GM23338 (cell line): ENCODE data around the gene MKLN1. TPM values are rescaled to one million over a fixed set of nuclear protein-coding genes. Genes with fewer than 3 reads are reported as not detected.

Source experiments
- ATAC-seq: fragments of 200-7000 bp; cut with Tn5 transposase; 3 replicates; pipeline ENCODE4 v1.9.1; 2020
- DNase-seq: peaks from one replicate; pipeline ENCODE4 v3.0.0-alpha.2; 2015; ENCODE audit warnings: low spot score
- H2AFZ ChIP-seq: fragments of 200-600 bp; sonication (generic); 2 replicates; pipeline ENCODE4 v1.8.0; 2016; ENCODE audit warnings: antibody characterized with exemption, mild to moderate bottlenecking, moderate library complexity
- H3F3A ChIP-seq: fragments of 200-600 bp; sonication (generic); replicated peaks from 2 replicates; pipeline ENCODE4 v1.8.0; 2017; ENCODE audit warnings: antibody characterized with exemption, mixed run types, low read depth
- H3K27ac ChIP-seq: fragments of 200-600 bp; sonication (generic); 2 replicates; pipeline ENCODE4 v1.6.1; 2016; ENCODE audit warnings: low read depth
- H3K27me3 ChIP-seq: fragments of 200-600 bp; sonication (generic); 2 replicates; pipeline ENCODE4 v1.8.0; 2016; ENCODE audit warnings: mild to moderate bottlenecking, mixed run types, moderate library complexity; ENCODE audit not compliant: insufficient read depth
- H3K36me3 ChIP-seq: fragments of 200-600 bp; sonication (generic); 2 replicates; pipeline ENCODE4 v1.8.0; 2016; ENCODE audit warnings: mild to moderate bottlenecking; ENCODE audit not compliant: insufficient read depth
- H3K4me1 ChIP-seq: fragments of 200-600 bp; sonication (generic); 2 replicates; pipeline ENCODE4 v1.8.0; 2016; ENCODE audit warnings: mild to moderate bottlenecking, moderate library complexity; ENCODE audit not compliant: insufficient read depth
- H3K4me2 ChIP-seq: fragments of 200-600 bp; sonication (generic); 2 replicates; pipeline ENCODE4 v1.7.1; 2017; ENCODE audit warnings: mixed run types
- H3K4me3 ChIP-seq: fragments of 200-600 bp; sonication (generic); 2 replicates; pipeline ENCODE4 v1.6.1; 2016; ENCODE audit warnings: mixed run types
- H3K79me2 ChIP-seq: fragments of 200-600 bp; sonication (generic); replicated peaks from 2 replicates; pipeline ENCODE4 v1.8.0; 2017; ENCODE audit warnings: mild to moderate bottlenecking; ENCODE audit not compliant: insufficient read depth
- H3K9me2 ChIP-seq: fragments of 200-600 bp; sonication (generic); 2 replicates; pipeline ENCODE4 v1.8.0; 2017; ENCODE audit not compliant: insufficient read depth
- H4K20me1 ChIP-seq: fragments of 200-600 bp; sonication (generic); replicated peaks from 2 replicates; pipeline ENCODE4 v1.8.0; 2017; ENCODE audit warnings: mild to moderate bottlenecking; ENCODE audit not compliant: insufficient read depth
- H3K27ac Mint-ChIP-seq: 2 replicates; pipeline ENCODE4 v1.8.0; 2020; ENCODE audit warnings: inconsistent platforms, mild to moderate bottlenecking, moderate library complexity, mixed read lengths
- H3K27me3 Mint-ChIP-seq: 3 replicates; pipeline ENCODE4 v1.8.0; 2022; ENCODE audit warnings: low read depth, mild to moderate bottlenecking, moderate library complexity, mixed read lengths, inconsistent platforms; ENCODE audit not compliant: insufficient read depth, poor library complexity
- H3K36me3 Mint-ChIP-seq: 3 replicates; pipeline ENCODE4 v1.8.0; 2021; ENCODE audit warnings: low read depth, mild to moderate bottlenecking, inconsistent platforms, moderate library complexity, mixed read lengths
- H3K4me1 Mint-ChIP-seq: 3 replicates; pipeline ENCODE4 v1.8.0; 2020; ENCODE audit warnings: mild to moderate bottlenecking, inconsistent platforms, mixed read lengths
- H3K4me3 Mint-ChIP-seq: 3 replicates; pipeline ENCODE4 v1.8.0; 2021; ENCODE audit warnings: moderate library complexity, mild to moderate bottlenecking, inconsistent platforms, mixed read lengths
- H3K9me3 Mint-ChIP-seq: 3 replicates; pipeline ENCODE4 v1.8.0; 2020; ENCODE audit warnings: moderate library complexity, mild to moderate bottlenecking, inconsistent platforms, mixed read lengths
- CREB1 ChIP-seq: fragments of 250-450 bp; sonication (Bioruptor Pico); IDR thresholded peaks from 2 replicates; pipeline ENCODE4 v1.5.0; 2020; ENCODE audit warnings: low read depth, mild to moderate bottlenecking, moderate library complexity
- EZH2 ChIP-seq: fragments of 200-600 bp; sonication (generic); IDR thresholded peaks from one replicate; pipeline ENCODE4 v1.8.0; 2017; ENCODE audit warnings: antibody characterized with exemption, mild to moderate bottlenecking, low read depth; ENCODE audit not compliant: unreplicated experiment
- EZH2phosphoT487 ChIP-seq: fragments of 200-600 bp; sonication (generic); IDR thresholded peaks from one replicate; pipeline ENCODE4 v1.8.1; 2018; ENCODE audit warnings: antibody characterized with exemption; ENCODE audit not compliant: unreplicated experiment
- JUNB ChIP-seq: IDR thresholded peaks from one replicate; pipeline ENCODE4 v1.6.1; 2016; ENCODE audit warnings: antibody characterized with exemption; ENCODE audit not compliant: unreplicated experiment
- NANOG ChIP-seq: IDR thresholded peaks from 2 replicates; pipeline ENCODE4 v1.6.1; 2016; ENCODE audit warnings: antibody characterized with exemption, borderline replicate concordance
- POLR2AphosphoS5 ChIP-seq: IDR thresholded peaks from 2 replicates; pipeline ENCODE4 v1.6.1; 2016; ENCODE audit warnings: antibody characterized with exemption, low read depth
- STAT1 ChIP-seq: IDR thresholded peaks from one replicate; pipeline ENCODE4 v1.6.1; 2016; ENCODE audit warnings: antibody characterized with exemption; ENCODE audit not compliant: unreplicated experiment
- ZNF331 ChIP-seq: fragments of 250-450 bp; sonication (Bioruptor Pico); IDR thresholded peaks from 2 replicates; pipeline ENCODE4 v1.5.0; 2020; ENCODE audit warnings: low read depth, mild to moderate bottlenecking, moderate library complexity
- polyA plus RNA-seq: library from polyadenylated mRNA; unstranded; fragments of >200 nt; fragmentation: Nextera tagmentation; extraction: Ambion mirVana; gene quantifications from 2 replicates; pipeline ENCODE4 v1.2.1, GENCODE V29; 2016
- total RNA-seq: library from RNA; depleted of rRNA; stranded (reverse); fragments of >200 nt; shearing (Covaris generic); gene quantifications from 2 replicates; pipeline ENCODE4 v1.2.3, GENCODE V29; 2014
- TF ChIP-seq, protein P1 (sequence below): IDR thresholded peaks from 2 replicates; pipeline ENCODE4 v1.6.1; 2016; ENCODE audit warnings: antibody characterized with exemption
- TF ChIP-seq, protein P2 (sequence below), 2 experiments: fragments of 200-600 bp in 1 of 2; sonication (generic) in 1 of 2; conservative IDR thresholded peaks; 2 replicates each; pipeline versions ENCODE4 v1.5.1 to v1.6.1; 2016 to 2017; ENCODE audit warnings: antibody characterized with exemption in 2 of 2, low read depth in 2 of 2, mild to moderate bottlenecking in 2 of 2, moderate library complexity in 1 of 2
- TF ChIP-seq, protein P3 (sequence below): fragments of 250-450 bp; sonication (Bioruptor Pico); IDR thresholded peaks from 2 replicates; pipeline ENCODE4 v1.5.0; 2020; ENCODE audit warnings: mild to moderate bottlenecking, moderate library complexity

MKLN1 gene
- total and polyA plus RNA-seq, 2 experiments from 2014 or later: 25.3 to 46.5 TPM

DNA sequence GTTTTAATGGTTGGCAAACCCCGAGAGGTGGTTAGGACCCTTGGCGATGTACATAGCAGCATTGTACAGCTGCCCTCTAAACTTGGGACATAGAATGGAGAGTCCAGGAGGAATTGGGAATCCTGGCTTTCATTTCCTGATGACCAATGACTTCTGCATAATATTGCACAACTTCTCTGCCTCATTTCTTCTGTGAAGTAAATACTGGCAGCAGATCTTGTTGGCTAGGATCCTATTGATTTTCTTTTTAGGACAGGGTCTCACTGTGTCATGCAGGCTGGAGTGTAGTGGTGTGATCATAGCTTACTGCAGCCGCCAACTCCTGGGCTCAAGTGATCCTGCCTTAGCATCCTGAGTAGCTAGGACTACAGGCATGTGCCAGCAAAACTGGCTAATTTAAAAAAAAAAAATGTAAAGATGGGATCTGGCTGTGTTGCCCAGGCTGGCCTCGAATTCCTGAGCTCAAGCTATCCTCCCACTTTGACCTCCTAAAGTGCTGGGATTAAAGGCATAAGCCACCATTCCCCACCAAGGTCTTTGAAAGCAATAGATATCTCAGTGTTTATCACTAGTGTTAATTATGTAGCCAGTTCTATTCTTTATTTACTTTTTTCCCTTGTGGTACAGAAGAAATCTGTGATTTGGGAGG lies 170.7 kb downstream of the MKLN1 start:
- no peak overlapping the region for H3K4me2 ChIP-seq
- H3K4me3 ChIP-seq: no peak overlapping the region
- H3K27me3 Mint-ChIP-seq: peaks cover 29% of the 10 kb centered on the region
- H3K27ac ChIP-seq: peak overlapping the region; percentile 68
- no peak for DNase-seq
- peaks cover 21% of the 10 kb centered on the region for H4K20me1 ChIP-seq
- H3K36me3 Mint-ChIP-seq: peaks cover 65% of the 10 kb centered on the region
- H3K4me3 Mint-ChIP-seq: no peak overlapping the region
- no peak overlapping the region for H2AFZ ChIP-seq
- peaks cover 4% of the 10 kb centered on the region; the same call in 1 of the 2 replicates for H3K4me1 ChIP-seq
- no peaks in the 10 kb centered on the region for H3K9me2 ChIP-seq
- H3K36me3 ChIP-seq: peaks cover 38% of the 10 kb centered on the region
- no peak overlapping the region for H3K27ac Mint-ChIP-seq
- H3K27me3 ChIP-seq: no peaks in the 10 kb centered on the region
- H3K4me1 Mint-ChIP-seq: peaks cover 21% of the 10 kb centered on the region
- H3K79me2 ChIP-seq: no peaks in the 10 kb centered on the region
- peaks cover 65% of the 10 kb centered on the region for H3F3A ChIP-seq
- TF ChIP-seq POLR2AphosphoS5: peak; percentile 53
- no peak for TF ChIP-seq EZH2phosphoT487
- no peak; the same call in 2 of the 3 replicates for ATAC-seq
- no peaks in the 10 kb centered on the region; the same call in 2 of the 3 replicates for H3K9me3 Mint-ChIP-seq

DNA sequence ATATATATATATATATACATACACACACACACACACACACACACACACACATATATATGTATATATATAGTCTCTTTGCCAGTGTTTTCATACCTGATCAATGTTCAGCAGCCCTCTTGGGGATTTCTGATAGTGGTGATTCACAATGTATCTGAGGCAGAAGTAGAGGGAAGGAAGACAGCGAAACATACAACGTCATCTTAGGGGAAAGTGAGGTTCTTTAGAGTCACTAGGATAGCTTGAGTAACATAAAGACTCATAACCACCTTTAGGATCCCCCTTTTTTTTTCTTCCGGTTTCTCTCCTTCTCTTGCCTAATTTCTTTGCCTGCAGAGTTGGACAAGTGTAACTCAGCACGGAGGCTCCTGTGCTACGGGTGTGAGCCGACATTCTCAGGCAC lies 172.1 kb downstream of the MKLN1 start:
- Mint-ChIP-seq H3K27ac (no peak overlapping the region), H3K4me3 (no peak overlapping the region), H3K27me3 (peaks cover 42% of the 10 kb centered on the region), H3K4me1 (peaks cover 22% of the 10 kb centered on the region), H3K9me3 (no peaks in the 10 kb centered on the region; the same call in 2 of the 3 replicates), H3K36me3 (peaks cover 80% of the 10 kb centered on the region)
- no peaks in the 10 kb centered on the region for H3K9me2 ChIP-seq
- peak overlapping the region; percentile 91 for H3K27ac ChIP-seq
- H2AFZ ChIP-seq: no peak overlapping the region
- DNase-seq: no peak
- peaks cover 9% of the 10 kb centered on the region for H3K4me1 ChIP-seq
- no peak for ATAC-seq
- peaks cover 76% of the 10 kb centered on the region for H3F3A ChIP-seq
- peaks cover 28% of the 10 kb centered on the region for H4K20me1 ChIP-seq
- peaks cover 52% of the 10 kb centered on the region for H3K36me3 ChIP-seq
- H3K4me3 ChIP-seq: no peak overlapping the region
- H3K4me2 ChIP-seq: no peak overlapping the region
- H3K79me2 ChIP-seq: no peaks in the 10 kb centered on the region
- no peaks in the 10 kb centered on the region for H3K27me3 ChIP-seq
- TF ChIP-seq CREB1 (CRISPR knock-in tag): no peak
- TF ChIP-seq NANOG: no peak
- TF ChIP-seq, protein P1, sequence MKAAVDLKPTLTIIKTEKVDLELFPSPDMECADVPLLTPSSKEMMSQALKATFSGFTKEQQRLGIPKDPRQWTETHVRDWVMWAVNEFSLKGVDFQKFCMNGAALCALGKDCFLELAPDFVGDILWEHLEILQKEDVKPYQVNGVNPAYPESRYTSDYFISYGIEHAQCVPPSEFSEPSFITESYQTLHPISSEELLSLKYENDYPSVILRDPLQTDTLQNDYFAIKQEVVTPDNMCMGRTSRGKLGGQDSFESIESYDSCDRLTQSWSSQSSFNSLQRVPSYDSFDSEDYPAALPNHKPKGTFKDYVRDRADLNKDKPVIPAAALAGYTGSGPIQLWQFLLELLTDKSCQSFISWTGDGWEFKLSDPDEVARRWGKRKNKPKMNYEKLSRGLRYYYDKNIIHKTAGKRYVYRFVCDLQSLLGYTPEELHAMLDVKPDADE: no peak
- no peak for TF ChIP-seq EZH2
- TF ChIP-seq, protein P2, sequence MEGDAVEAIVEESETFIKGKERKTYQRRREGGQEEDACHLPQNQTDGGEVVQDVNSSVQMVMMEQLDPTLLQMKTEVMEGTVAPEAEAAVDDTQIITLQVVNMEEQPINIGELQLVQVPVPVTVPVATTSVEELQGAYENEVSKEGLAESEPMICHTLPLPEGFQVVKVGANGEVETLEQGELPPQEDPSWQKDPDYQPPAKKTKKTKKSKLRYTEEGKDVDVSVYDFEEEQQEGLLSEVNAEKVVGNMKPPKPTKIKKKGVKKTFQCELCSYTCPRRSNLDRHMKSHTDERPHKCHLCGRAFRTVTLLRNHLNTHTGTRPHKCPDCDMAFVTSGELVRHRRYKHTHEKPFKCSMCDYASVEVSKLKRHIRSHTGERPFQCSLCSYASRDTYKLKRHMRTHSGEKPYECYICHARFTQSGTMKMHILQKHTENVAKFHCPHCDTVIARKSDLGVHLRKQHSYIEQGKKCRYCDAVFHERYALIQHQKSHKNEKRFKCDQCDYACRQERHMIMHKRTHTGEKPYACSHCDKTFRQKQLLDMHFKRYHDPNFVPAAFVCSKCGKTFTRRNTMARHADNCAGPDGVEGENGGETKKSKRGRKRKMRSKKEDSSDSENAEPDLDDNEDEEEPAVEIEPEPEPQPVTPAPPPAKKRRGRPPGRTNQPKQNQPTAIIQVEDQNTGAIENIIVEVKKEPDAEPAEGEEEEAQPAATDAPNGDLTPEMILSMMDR (conservative IDR thresholded peaks at IDR 0.05; ENCODE audit: low read depth in 2 of 2): no peak
- no peak; the same call in 1 of the 2 replicates for TF ChIP-seq POLR2AphosphoS5
- TF ChIP-seq, protein P3, sequence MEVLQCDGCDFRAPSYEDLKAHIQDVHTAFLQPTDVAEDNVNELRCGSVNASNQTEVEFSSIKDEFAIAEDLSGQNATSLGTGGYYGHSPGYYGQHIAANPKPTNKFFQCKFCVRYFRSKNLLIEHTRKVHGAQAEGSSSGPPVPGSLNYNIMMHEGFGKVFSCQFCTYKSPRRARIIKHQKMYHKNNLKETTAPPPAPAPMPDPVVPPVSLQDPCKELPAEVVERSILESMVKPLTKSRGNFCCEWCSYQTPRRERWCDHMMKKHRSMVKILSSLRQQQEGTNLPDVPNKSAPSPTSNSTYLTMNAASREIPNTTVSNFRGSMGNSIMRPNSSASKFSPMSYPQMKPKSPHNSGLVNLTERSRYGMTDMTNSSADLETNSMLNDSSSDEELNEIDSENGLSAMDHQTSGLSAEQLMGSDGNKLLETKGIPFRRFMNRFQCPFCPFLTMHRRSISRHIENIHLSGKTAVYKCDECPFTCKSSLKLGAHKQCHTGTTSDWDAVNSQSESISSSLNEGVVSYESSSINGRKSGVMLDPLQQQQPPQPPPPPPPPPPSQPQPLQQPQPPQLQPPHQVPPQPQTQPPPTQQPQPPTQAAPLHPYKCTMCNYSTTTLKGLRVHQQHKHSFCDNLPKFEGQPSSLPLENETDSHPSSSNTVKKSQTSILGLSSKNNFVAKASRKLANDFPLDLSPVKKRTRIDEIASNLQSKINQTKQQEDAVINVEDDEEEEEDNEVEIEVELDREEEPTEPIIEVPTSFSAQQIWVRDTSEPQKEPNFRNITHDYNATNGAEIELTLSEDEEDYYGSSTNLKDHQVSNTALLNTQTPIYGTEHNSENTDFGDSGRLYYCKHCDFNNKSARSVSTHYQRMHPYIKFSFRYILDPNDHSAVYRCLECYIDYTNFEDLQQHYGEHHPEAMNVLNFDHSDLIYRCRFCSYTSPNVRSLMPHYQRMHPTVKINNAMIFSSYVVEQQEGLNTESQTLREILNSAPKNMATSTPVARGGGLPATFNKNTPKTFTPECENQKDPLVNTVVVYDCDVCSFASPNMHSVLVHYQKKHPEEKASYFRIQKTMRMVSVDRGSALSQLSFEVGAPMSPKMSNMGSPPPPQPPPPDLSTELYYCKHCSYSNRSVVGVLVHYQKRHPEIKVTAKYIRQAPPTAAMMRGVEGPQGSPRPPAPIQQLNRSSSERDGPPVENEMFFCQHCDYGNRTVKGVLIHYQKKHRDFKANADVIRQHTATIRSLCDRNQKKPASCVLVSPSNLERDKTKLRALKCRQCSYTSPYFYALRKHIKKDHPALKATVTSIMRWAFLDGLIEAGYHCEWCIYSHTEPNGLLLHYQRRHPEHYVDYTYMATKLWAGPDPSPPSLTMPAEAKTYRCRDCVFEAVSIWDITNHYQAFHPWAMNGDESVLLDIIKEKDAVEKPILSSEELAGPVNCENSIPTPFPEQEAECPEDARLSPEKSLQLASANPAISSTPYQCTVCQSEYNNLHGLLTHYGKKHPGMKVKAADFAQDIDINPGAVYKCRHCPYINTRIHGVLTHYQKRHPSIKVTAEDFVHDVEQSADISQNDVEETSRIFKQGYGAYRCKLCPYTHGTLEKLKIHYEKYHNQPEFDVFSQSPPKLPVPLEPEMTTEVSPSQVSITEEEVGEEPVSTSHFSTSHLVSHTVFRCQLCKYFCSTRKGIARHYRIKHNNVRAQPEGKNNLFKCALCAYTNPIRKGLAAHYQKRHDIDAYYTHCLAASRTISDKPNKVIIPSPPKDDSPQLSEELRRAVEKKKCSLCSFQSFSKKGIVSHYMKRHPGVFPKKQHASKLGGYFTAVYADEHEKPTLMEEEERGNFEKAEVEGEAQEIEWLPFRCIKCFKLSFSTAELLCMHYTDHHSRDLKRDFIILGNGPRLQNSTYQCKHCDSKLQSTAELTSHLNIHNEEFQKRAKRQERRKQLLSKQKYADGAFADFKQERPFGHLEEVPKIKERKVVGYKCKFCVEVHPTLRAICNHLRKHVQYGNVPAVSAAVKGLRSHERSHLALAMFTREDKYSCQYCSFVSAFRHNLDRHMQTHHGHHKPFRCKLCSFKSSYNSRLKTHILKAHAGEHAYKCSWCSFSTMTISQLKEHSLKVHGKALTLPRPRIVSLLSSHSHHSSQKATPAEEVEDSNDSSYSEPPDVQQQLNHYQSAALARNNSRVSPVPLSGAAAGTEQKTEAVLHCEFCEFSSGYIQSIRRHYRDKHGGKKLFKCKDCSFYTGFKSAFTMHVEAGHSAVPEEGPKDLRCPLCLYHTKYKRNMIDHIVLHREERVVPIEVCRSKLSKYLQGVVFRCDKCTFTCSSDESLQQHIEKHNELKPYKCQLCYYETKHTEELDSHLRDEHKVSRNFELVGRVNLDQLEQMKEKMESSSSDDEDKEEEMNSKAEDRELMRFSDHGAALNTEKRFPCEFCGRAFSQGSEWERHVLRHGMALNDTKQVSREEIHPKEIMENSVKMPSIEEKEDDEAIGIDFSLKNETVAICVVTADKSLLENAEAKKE (CRISPR knock-in tag): no peak
- TF ChIP-seq JUNB: no peak
- no peak for TF ChIP-seq ZNF331
- no peak for TF ChIP-seq EZH2phosphoT487
- TF ChIP-seq STAT1: no peak
